Erythroblast (primary cell): ENCODE data around the gene PSKH1.

Experiments
- GATA1 ChIP-seq: IDR thresholded peaks from 2 replicates; pipeline ENCODE4 v1.6.1; 2011; ENCODE audit warnings: low read depth, mild to moderate bottlenecking, control low read depth, low read length, moderate library complexity
- POLR2A ChIP-seq: IDR thresholded peaks from 2 replicates; pipeline ENCODE4 v1.6.1; 2011; ENCODE audit warnings: mild to moderate bottlenecking, low read length

- TF ChIP-seq POLR2A (no peak), GATA1 (no peak)
Measured at GRCh38 chr16:67933805-67934204, 40.8 kb downstream of the PSKH1 start.
